RWPE2 (cell line): Measurements from ENCODE around the gene IL17RB.

ENCODE experiments used
- ATAC-seq: fragments of 200-7000 bp; cut with Tn5 transposase; 3 replicates; pipeline ENCODE4 v1.9.1; 2021; ENCODE audit warnings: low read depth
- DNase-seq: peaks from one replicate; pipeline ENCODE4 v3.0.0-alpha.2; 2020; ENCODE audit warnings: low spot score
- H3K27ac ChIP-seq: fragments of 450-650 bp; 2 replicates; pipeline ENCODE4 v1.5.1; 2017; ENCODE audit warnings: mild to moderate bottlenecking; ENCODE audit not compliant: poor library complexity, severe bottlenecking
- H3K27me3 ChIP-seq: fragments of 250-450 bp; sonication (Bioruptor Pico); 2 replicates; pipeline ENCODE4 v1.5.1; 2021; ENCODE audit warnings: mild to moderate bottlenecking, moderate library complexity; ENCODE audit not compliant: insufficient read depth, poor library complexity, severe bottlenecking
- H3K36me3 ChIP-seq: fragments of 250-450 bp; sonication (Bioruptor Pico); 2 replicates; pipeline ENCODE4 v1.5.1; 2020; ENCODE audit warnings: low read depth, mild to moderate bottlenecking, moderate library complexity
- H3K4me1 ChIP-seq: fragments of 250-450 bp; sonication (Bioruptor Pico); 2 replicates; pipeline ENCODE4 v1.5.1; 2021; ENCODE audit warnings: mild to moderate bottlenecking, moderate library complexity; ENCODE audit not compliant: insufficient read depth, poor library complexity, severe bottlenecking
- H3K4me3 ChIP-seq: fragments of 250-450 bp; sonication (Bioruptor Pico); 2 replicates; pipeline ENCODE4 v1.5.1; 2021; ENCODE audit warnings: mild to moderate bottlenecking, moderate library complexity; ENCODE audit not compliant: severe bottlenecking
- H3K9me3 ChIP-seq: fragments of 250-450 bp; sonication (Bioruptor Pico); 2 replicates; pipeline ENCODE4 v1.5.1; 2021; ENCODE audit warnings: mild to moderate bottlenecking, moderate library complexity; ENCODE audit not compliant: severe bottlenecking
- CTCF ChIP-seq: fragments of 450-650 bp; IDR thresholded peaks from one replicate; pipeline ENCODE4 v1.5.1; 2017; ENCODE audit warnings: mild to moderate bottlenecking, moderate library complexity; ENCODE audit not compliant: poor library complexity, severe bottlenecking

Gene IL17RB

GRCh38 chr3:53858096-53858741 lies 11.9 kb downstream of the IL17RB start:
- ATAC-seq, result no peak
- Histone ChIP-seq H3K36me3 (0 out of 2 replicates have a peak, but pooled peaks cover 8% of the 10 kb centered on the region), H3K4me1 (no peaks in the 10 kb centered on the region), H3K27ac (no peak overlapping the region), H3K27me3 (no peaks in the 10 kb centered on the region), H3K9me3 (no peaks in the 10 kb centered on the region), H3K4me3 (no peak overlapping the region)
- TF ChIP-seq CTCF, result no peak
- no peak for DNase-seq

- no peaks in the 10 kb centered on the region for H3K9me3 ChIP-seq
- TF ChIP-seq CTCF, result no peak
- ATAC-seq, result no peak
- no peak overlapping the region for H3K27ac ChIP-seq
- H3K36me3 ChIP-seq, result 0 out of 2 replicates have a peak, but pooled peaks cover 10% of the 10 kb centered on the region
- no peak for DNase-seq
- H3K4me1 ChIP-seq, result no peaks in the 10 kb centered on the region
- no peaks in the 10 kb centered on the region for H3K27me3 ChIP-seq
- H3K4me3 ChIP-seq, result no peak overlapping the region
Observed at GRCh38 chr3:53859178-53859577, 12.8 kb downstream of the IL17RB start.

- ATAC-seq (no peak), DNase-seq (no peak)
- H3K27ac ChIP-seq, result no peak overlapping the region
- TF ChIP-seq CTCF, result no peak
- no peaks in the 10 kb centered on the region for H3K9me3 ChIP-seq
- H3K27me3 ChIP-seq, result no peaks in the 10 kb centered on the region
- H3K4me1 ChIP-seq, result no peaks in the 10 kb centered on the region
- no peak overlapping the region for H3K4me3 ChIP-seq
- H3K36me3 ChIP-seq, result 0 out of 2 replicates have a peak, but pooled peaks cover 10% of the 10 kb centered on the region
Observed at GRCh38 chr3:53860196-53860595, 13.8 kb downstream of the IL17RB start.

GRCh38 chr3:53862241-53862640 lies 15.9 kb downstream of the IL17RB start:
- no peak overlapping the region for H3K4me3 ChIP-seq
- no peak for DNase-seq

More at GRCh38 chr3:53862241-53862640, 15.9 kb downstream of the IL17RB start:
- Histone ChIP-seq H3K27me3 (no peaks in the 10 kb centered on the region), H3K4me1 (no peaks in the 10 kb centered on the region), H3K9me3 (no peaks in the 10 kb centered on the region), H3K27ac (no peak overlapping the region), H3K36me3 (0 out of 2 replicates have a peak, but pooled peaks cover 10% of the 10 kb centered on the region)
- no peak for TF ChIP-seq CTCF
- no peak for ATAC-seq
